ENCODE data around the gene ZNF587B.
"Not testable (repeated sequence)": the region's sequence is repeated elsewhere in the genome, so short reads cannot be mapped to it uniquely, and the experiment has no call there.

ZNF587B gene

DNA sequence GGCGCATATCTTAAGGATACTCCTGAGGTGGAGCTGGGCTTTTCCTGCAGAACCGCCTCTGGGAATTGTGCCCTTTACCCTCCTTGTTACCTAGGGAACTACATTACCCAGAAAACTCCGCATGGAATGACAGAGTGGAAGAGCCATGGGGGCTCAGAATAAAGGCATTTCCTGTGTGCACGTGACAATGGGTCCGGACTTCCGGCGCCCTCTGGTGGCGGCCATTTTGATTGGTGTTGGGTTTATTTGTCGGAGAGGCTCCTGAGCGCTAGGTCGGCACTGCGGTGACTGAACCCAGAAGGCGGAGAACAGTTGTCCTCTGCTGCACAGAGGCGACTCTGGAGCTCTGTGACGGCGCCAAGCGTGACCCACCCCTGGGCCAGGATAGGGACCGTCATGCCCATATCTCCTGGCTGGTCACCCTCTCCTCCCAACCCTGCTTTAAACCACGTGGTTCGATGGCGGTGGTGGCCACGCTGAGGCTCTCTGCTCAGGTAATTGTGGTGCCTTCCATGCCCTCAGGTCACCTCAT, at the start of gene ZNF587B:
Gene ZNF587B, plus strand, starts transcription at position 229 of the 532 bp plus-strand sequence. Its CDS starts 230 bp downstream, at position 459.
- peak in 1 of 3 experiments; percentile 28 for DNase-seq (ENCODE audit: low read depth in 3 of 3)

DNA sequence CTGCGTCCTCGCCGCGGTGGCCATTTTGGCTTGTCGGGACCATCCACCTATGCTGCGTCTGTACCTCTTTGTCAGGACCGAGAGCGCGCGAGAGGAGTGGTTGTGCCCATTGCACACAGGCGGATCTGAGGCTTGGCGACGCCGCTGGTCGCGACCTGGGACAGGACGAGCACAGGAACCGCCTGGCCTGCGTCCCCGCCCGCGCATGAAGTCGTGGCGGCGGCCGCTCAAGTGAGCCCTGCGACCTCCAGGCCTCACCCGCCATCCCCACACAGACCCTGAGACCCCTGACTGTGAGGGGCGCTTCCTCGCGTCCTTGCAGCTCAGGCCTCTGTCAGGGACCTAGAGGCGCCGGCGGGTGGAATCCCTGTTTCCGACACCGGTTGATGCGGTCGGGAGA, 43.8 kb upstream of the ZNF587B start:
- no peak for DNase-seq (ENCODE audit: low read depth in 3 of 3)

DNA sequence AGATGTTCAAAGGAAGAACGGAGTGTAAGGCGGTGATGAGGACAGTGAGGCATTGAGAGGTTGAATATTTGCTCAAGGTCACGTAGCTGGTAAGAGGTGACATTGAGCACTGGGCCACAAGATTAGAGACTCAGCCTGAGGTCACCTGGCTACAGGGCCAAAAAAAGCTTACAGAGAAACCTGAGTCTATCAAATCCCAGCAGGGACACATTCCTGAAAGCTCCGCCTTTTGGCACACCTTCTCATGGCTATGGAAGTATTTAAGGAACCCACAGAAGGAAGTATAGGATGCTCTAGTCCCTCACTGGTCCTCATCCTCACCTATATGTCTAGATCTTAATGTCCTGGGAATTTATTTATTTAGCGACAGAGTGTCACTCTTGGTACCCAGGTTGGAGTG, 43.2 kb upstream of the ZNF587B start:
- DNase-seq (ENCODE audit: low read depth in 3 of 3), result no peak

- no peak for DNase-seq (ENCODE audit: low read depth in 3 of 3)
Observed at GRCh38 chr19:57788114-57788692, 41.9 kb upstream of the ZNF587B start.

DNA sequence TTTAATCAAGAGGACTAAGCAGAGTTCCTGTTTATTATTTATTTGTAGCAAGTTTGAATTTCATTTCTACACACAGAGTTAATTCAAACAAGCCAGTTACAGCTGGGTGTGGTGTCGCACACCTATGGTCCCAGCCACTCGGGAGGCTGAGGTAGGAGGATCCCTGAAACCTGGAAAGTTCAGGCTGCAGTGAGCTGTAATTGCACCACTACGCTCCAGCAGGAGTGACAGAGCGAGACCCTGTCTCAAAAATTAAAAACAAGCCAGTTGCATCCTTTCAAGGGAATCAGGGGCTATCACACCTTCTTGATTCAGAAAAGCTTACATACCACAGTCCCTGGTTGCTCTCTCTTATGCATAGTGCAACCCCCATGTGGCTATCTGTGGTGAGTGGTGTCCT, 40.8 kb upstream of the ZNF587B start:
- no peak for DNase-seq (ENCODE audit: low read depth in 3 of 3)

DNA sequence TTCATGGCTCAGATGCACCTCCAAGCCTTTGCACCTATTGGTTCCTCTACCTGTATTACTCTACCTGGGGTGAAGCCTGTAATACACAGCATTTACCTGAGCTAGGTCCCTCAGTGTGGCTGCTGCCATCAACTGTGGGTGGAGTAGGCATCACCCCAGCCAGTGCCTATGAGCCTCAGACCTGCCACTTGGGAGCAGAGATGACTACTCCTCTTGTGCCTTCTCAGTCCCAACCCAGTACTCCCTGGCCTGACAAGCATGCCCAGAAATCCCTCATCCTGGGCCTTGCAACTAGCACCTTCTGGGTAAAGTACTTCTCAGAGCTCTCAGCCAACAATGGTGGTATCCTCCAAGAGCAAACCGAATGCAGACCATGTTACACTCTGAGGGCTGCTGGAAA, 33.5 kb upstream of the ZNF587B start:
- DNase-seq (ENCODE audit: low read depth in 3 of 3), result not testable (repeated sequence)

- no peak for DNase-seq (ENCODE audit: low read depth in 3 of 3)
Observed at GRCh38 chr19:57800696-57801095, 29.4 kb upstream of the ZNF587B start.

DNA sequence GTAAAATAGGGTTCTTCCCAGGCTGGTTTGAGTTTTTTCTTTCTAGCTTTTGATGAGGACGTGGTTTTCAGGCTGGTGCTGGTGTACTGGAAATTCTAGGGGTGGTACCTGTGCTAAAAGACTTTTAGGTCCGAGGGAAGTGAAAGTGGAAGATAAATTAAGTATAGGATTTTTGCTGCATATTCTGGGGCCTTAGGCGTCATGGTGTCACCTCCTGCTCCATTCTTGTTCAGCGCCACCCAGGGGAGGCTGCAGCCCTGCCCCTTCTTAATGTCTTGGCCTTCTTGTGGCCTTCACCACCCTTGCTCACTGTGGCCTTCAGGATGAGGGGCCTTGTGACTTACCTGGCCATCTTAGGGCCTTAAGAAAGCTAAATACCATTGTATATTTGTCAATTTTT, 27.8 kb upstream of the ZNF587B start:
- DNase-seq (ENCODE audit: low read depth in 3 of 3), result no peak

DNA sequence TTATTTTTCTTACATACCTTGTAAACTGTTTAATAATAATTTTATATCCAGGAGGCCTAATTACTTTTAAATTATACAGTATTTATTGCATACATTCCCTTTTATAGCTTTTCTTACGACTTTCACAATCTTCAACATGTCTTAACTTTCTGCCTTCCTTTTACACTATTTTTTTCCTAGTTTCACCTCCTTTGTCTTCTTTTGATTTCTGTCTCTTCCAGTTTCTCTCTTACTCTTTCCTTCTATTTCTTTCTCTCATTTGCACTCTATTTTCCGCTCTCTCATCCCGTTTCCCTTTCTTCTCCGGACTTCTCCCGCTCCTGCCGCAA, 26.9 kb upstream of the ZNF587B start:
- no peak for DNase-seq (ENCODE audit: low read depth in 3 of 3)

DNA sequence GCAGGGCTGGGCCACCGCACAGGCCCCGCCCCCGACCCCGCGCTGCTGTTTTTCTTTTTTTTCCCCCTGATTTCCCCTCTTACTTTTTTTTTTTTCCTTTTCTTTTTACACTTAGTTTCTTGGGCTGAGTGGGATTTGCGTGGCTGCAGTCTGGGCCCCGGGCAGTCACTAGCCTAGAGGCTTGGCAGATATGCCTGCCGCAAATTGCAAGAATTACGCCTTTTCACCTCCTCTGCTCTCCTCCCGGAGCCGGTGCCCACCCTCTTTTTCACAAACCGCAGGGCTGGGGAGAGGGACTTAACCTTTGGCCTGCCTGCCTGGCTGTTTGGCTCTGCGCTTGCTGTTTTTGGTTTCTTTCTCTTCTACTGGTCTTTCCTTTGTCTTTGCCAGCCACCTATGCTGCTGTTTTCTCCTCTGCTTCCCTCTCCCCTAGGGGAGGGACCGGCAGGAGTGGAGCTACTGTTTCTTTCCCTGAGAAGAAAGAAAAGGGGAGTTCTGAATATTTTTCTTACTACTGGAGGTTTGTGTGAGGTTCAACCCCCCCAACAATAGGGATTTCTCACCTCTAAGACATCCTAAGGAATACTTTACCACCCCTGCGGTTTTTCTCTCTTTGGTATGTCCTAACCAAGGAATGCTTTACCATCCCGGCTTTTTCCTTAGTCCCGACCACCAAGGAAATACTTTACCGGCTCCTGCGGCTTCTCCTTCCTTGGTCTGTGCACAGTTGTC, 26.3 kb upstream of the ZNF587B start:
- no peak for DNase-seq (ENCODE audit: low read depth in 3 of 3)

DNA sequence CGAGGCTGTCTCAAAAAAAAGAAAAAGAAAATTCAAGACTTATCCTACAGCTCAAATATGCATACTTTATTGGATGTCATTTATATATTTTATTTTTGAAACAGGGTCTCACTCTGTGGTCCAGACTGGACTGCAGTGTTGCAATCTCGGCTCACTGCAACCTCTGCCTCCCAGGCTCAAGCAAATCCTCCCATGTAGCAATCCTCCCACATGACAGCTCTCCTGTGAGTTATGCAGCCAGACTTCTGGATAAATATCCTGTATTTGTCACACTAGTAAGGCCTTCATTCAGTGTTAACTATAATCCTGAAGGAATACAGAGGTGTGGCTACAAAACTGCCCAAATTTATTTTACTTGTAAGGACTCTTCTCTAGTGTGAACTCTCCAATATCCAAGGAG, 22.6 kb upstream of the ZNF587B start:
- DNase-seq (ENCODE audit: low read depth in 3 of 3), result no peak

DNA sequence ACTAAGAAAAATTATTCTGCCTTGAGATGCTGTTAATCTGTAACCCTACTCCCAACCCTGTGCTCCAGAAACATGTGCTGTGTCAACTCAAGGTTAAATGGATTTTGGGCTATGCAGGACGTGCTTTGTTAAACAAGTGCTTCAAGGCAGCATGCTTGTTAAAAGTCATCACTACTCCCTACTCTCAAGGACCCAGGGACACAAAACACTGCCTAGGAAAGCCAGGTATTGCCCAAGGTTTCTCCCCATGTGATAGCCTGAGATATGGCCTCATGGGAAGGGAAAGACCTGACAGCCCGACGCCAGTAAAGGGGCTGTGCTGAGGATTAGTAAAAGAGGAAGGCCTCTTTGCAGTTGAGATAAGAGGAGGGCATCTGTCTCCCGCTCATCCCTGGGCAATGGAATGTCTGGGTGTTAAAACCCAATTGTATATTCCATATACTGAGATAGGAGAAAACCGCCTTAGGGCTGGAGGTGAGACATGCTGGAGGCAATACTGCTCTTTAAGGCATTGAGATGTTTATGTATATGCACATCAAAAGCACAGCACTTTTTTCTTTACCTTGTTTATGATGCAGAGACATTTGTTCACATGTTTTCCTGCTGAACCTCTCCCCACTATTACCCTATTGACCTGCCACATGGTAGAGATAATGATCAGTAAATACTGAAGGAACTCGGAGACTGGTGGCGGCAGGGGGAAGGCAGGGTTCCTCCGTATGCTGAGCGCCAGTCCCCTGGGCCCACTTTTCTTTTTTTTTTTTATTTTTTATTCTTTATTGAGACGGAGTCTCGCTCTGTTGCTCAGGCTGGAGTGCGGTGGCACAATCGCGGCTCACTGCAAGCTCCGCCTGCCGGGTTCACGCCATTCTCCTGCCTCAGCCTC, 19.4 kb upstream of the ZNF587B start:
- DNase-seq (ENCODE audit: low read depth in 3 of 3), result not testable (repeated sequence)

GRCh38 chr19:57812226-57812625, 17.9 kb upstream of the ZNF587B start:
- no peak for DNase-seq (ENCODE audit: low read depth in 3 of 3)

DNA sequence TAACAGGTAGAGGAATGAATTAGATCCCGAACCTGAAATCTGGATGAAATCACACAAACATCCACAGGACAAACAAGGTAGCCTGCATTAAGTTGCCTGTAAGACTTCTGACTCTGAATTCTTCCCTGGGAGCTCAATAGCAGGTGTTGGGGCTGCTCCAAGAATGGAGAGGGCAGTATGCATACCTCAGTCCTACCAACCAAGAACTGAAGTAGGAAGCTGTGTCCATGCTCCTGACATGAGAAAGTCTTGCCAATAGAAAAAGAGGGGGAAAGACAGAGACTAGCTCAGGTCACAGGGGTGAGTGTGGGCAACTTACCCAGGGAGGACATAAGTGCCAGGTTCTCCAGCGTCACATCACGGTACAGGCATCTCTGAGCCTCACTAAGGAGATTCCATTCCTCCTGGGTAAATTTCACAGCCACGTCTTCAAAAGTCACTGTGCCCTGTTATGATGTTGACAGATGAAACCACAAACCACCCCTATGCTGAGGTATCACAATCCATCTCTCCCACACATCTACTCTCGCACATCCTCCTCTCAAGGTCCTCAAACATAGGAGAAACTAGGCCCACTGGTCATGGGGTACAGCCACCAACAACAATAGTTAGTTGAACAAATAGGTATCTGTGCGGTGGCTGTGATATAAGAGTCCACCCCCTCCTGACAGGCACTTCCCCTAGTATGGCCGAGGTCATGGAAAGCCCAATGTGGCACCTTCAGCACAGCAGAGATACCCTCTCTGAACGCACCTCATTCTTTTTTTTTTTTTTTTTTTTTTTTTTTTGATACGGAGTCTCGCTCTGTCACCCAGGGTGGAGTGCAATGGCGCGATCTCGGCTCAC, 16.9 kb upstream of the ZNF587B start:
- DNase-seq (ENCODE audit: low read depth in 3 of 3), result not testable (repeated sequence)

- no peak for DNase-seq (ENCODE audit: low read depth in 3 of 3)
Observed at GRCh38 chr19:57813919-57814504, 16.1 kb upstream of the ZNF587B start.

- peak; percentile 60 to 70 (median 67) for DNase-seq (ENCODE audit: low read depth in 3 of 3)
Observed at GRCh38 chr19:57814505-57815246, 15.4 kb upstream of the ZNF587B start, which contains the start of gene ZNF552. Gene ZNF552 (minus strand): TSS chr19:57814913. CDS start chr19:57814743, 170 bp downstream.

GRCh38 chr19:57815247-57816075, 14.6 kb upstream of the ZNF587B start:
- DNase-seq (ENCODE audit: low read depth in 3 of 3), result no peak

DNA sequence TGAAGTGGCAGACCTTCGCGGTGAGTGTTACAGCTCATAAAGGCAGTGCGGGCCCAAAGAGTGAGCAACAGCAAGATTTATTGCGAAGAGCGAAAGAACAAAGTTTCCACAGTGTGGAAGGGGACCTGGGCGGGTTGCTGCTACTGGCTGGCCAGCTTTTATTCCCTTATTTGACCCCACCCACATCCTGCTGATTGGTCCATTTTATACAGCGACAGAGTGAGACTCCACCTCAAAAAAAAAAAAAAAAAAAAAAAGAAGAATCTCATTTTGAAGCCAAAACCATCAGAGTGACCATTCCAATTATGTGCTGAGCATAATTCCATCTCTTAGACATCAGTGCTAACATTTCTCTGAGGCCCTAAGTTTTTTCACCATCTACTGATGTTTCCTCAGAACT, 13.4 kb upstream of the ZNF587B start:
- DNase-seq (ENCODE audit: low read depth in 3 of 3), result no peak

GRCh38 chr19:57817976-57818375, 12.1 kb upstream of the ZNF587B start:
- no peak for DNase-seq (ENCODE audit: low read depth in 3 of 3)

All from stimulated activated CD4-positive, alpha-beta T cell treated with anti-CD3 and anti-CD28 coated beads, TNF-alpha, amount 100 ng/mL, for 24 hours (primary cell).